Left ventricle myocardium inferior (tissue), 1 donor: ENCODE data around the gene IGSF21. TPM values are rescaled to one million over a fixed set of nuclear protein-coding genes. Genes with fewer than 3 reads are reported as not detected.
A peak's percentile ranks its signal among the peaks of the same experiment; 100 is the strongest.
"Not testable (repeated sequence)": the region's sequence is repeated elsewhere in the genome, so short reads cannot be mapped to it uniquely, and the experiment has no call there.

Experiments used
- DNase-seq: peaks from one replicate; pipeline ENCODE4 v3.0.0-alpha.2; 2020
- H3K27ac ChIP-seq: fragments of 200-600 bp; replicated peaks from 2 replicates; pipeline ENCODE4 v1.8.0; 2021
- H3K27me3 ChIP-seq: fragments of 200-600 bp; 2 replicates; pipeline ENCODE4 v1.8.0; 2021; ENCODE audit warnings: low read depth
- H3K36me3 ChIP-seq: fragments of 200-600 bp; 2 replicates; pipeline ENCODE4 v1.8.0; 2021
- H3K4me1 ChIP-seq: fragments of 200-600 bp; 2 replicates; pipeline ENCODE4 v1.8.0; 2021
- H3K4me3 ChIP-seq: fragments of 200-600 bp; 2 replicates; pipeline ENCODE4 v1.8.0; 2021; ENCODE audit warnings: mild to moderate bottlenecking, moderate library complexity
- H3K9me3 ChIP-seq: fragments of 200-600 bp; replicated peaks from 2 replicates; pipeline ENCODE4 v1.8.0; 2021
- intact Hi-C: fragments of 100-400 bp; cut with micrococcal nuclease; formaldehyde crosslinking; loops from one replicate; pipeline ENCODE4 v1.11.0; 2022
- total RNA-seq: library from RNA; stranded (reverse); fragmentation: NEBNext Ultra II Directional; extraction: Animal tissue kit (Norgen Biotek cat#: 25700); gene quantifications from one replicate; pipeline ENCODE4 v1.2.1, GENCODE V29; 2021
- TF ChIP-seq, protein P1 (sequence below): fragments of 200-600 bp; IDR thresholded peaks from 2 replicates; pipeline ENCODE4 v1.8.0; 2021; ENCODE audit warnings: antibody characterized with exemption, mild to moderate bottlenecking, borderline replicate concordance
- donor health status: DM: no; HTN: yes; CAD: no; lungs with severe emphysema.

Gene IGSF21
- total RNA-seq, 1 donor from 2014 or later = 0.47 TPM

DNA sequence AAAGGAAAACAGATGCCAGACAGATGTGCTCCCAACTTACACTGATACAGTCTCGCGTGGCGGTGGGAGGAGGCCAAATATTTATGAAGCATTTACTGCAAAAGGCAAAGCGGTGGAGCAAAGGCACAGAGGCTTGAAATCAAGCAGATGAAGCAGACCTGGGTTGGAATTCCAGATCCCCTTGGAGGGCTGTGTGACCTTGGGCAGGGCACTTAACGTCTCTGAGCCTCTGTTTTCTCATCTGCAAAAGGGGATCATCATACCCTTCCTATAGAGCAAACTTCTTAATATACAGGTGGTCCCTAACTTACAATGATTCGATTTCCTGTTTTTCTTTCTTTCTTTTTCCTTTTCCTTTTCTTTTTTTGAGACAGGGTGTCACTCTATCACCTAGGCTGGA is 54.1 kb downstream of the IGSF21 start:
- peaks cover 60% of the 10 kb centered on the region for H3K27me3 ChIP-seq
- H3K4me1 ChIP-seq = peaks cover 12% of the 10 kb centered on the region
- no peak for DNase-seq
- H3K36me3 ChIP-seq = no peaks in the 10 kb centered on the region
- intact Hi-C loops = no loop called here
- TF ChIP-seq, protein P1, sequence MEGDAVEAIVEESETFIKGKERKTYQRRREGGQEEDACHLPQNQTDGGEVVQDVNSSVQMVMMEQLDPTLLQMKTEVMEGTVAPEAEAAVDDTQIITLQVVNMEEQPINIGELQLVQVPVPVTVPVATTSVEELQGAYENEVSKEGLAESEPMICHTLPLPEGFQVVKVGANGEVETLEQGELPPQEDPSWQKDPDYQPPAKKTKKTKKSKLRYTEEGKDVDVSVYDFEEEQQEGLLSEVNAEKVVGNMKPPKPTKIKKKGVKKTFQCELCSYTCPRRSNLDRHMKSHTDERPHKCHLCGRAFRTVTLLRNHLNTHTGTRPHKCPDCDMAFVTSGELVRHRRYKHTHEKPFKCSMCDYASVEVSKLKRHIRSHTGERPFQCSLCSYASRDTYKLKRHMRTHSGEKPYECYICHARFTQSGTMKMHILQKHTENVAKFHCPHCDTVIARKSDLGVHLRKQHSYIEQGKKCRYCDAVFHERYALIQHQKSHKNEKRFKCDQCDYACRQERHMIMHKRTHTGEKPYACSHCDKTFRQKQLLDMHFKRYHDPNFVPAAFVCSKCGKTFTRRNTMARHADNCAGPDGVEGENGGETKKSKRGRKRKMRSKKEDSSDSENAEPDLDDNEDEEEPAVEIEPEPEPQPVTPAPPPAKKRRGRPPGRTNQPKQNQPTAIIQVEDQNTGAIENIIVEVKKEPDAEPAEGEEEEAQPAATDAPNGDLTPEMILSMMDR = no peak
- no peak overlapping the region for H3K27ac ChIP-seq
- H3K4me3 ChIP-seq = no peak overlapping the region
- no peaks in the 10 kb centered on the region for H3K9me3 ChIP-seq

DNA sequence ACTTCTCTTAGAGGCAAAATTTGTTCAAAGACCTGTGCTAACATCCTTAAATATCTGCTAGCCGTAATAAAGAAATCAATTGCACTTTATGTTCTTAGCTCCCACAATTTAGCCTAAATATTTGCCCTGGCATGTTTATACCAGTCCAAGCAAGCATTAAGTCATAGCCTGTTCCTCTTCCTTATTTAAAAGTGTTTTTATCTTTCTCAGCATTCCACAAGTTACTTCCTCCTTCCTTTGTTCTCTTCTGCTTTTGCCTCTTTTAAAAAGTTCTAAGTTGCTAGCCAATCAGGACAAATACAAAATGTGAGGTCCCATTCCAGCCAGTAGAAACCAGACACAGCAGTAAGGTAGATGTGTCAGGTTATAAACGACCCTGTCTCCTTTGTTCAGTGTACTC is 58.0 kb downstream of the IGSF21 start:
- H3K36me3 ChIP-seq, DNase-seq, intact Hi-C loops, H3K4me3 ChIP-seq, H3K9me3 ChIP-seq: not testable (repeated sequence)
- H3K27me3 ChIP-seq = peaks cover 57% of the 10 kb centered on the region
- peak overlapping the region; percentile 17 for H3K27ac ChIP-seq
- H3K4me1 ChIP-seq = peaks cover 12% of the 10 kb centered on the region

DNA sequence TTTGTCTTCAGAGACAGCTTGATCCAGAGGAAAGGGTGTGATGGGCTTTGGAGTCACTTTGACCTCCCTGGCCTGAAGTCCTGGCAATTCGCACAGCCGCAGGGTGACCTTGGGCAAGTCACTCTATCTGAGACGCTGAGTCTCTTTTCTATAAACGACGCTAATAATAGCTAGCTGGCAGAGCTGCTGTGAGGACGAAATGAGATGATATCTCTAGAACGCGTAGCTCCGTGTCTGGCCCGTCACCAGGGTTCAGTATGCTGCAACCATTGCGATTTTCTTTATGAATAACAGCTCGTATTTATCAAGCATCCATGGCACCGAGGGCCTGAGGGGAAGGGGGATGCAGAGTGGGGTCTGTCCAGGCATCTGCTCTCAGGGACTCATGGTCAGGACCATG is 58.7 kb downstream of the IGSF21 start:
- peak overlapping the region; percentile 17 for H3K27ac ChIP-seq
- intact Hi-C loops = no loop called here

DNA sequence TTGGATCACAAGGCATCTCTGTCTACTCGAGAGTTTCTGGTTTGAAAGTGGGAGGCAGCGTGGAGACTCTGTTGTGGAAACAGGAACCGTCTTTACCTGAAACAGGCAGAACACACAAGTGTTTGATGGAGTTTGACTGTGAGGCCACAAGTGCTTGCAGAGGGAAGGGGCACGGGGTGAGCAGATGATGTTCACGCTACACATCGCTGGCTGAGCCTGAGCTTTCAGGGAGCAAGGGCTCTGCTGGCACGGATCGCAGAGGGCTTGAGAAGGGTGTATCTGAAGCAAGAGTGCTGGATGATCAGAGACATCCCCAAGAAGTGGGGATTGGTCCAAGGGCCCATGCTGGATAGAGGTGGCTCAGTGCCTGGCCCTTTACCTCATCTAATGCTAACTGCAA is 59.3 kb downstream of the IGSF21 start:
- no peaks in the 10 kb centered on the region for H3K36me3 ChIP-seq
- H3K9me3 ChIP-seq = no peaks in the 10 kb centered on the region
- TF ChIP-seq, protein P1 = no peak
- H3K4me3 ChIP-seq = no peak overlapping the region
- H3K27me3 ChIP-seq = peaks cover 63% of the 10 kb centered on the region
- DNase-seq = no peak
- intact Hi-C loops = no loop called here
- peaks cover 12% of the 10 kb centered on the region for H3K4me1 ChIP-seq
- peak overlapping the region; percentile 17 for H3K27ac ChIP-seq

More for the DNA sequence above, 58.7 kb downstream of the IGSF21 start:
- Histone ChIP-seq H3K27me3 (peaks cover 57% of the 10 kb centered on the region), H3K4me1 (peaks cover 12% of the 10 kb centered on the region), H3K36me3 (no peaks in the 10 kb centered on the region), H3K4me3 (no peak overlapping the region), H3K9me3 (no peaks in the 10 kb centered on the region)
- peak; percentile 22 for DNase-seq
- TF ChIP-seq, protein P1 = no peak

DNA sequence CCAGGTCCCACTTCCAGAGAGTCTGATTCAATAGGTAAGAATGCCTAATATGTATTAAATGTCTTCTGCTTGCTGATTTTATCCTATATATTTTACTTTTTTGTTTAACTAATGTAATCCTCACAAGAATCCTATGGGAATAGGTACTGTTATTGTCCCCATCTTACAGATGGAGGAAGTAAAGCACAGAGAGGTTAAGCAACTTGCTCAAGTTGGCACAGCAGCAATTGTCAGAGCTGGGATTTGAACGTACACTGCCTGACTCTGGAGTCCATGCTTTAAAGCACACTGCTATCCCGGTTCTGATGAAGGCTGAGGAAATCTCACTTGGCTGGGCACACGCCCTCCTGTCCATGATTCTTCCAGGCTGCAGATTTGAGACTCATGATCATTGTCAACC is 62.8 kb downstream of the IGSF21 start:
- no peak for DNase-seq
- Histone ChIP-seq H3K27me3 (peaks cover 81% of the 10 kb centered on the region), H3K27ac (no peak overlapping the region), H3K4me3 (no peak overlapping the region), H3K4me1 (peaks cover 16% of the 10 kb centered on the region), H3K9me3 (no peaks in the 10 kb centered on the region), H3K36me3 (no peaks in the 10 kb centered on the region)
- TF ChIP-seq, protein P1 = no peak
- intact Hi-C loops = no loop called here

DNA sequence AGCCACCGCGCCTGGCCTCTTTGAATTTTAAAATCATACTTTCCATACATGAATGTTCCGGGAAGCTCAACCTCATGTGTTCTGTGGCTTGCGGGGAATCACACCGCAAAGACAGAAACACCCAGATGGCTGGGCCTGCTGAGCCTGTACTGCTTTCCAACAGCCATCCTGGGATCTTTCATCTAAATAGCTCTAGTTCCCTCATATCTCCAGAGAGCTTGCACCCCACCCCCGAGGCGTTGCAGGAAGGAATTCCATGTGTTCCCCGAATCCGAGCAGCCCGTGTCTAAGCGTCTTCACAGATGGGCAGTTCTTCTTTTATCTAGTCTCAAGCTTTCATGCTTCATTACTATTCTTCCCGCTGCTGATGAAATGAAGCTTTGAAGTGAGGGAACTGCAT is 66.4 kb downstream of the IGSF21 start:
- intact Hi-C loops = no loop called here
- Histone ChIP-seq H3K4me3 (no peak overlapping the region), H3K27ac (no peak overlapping the region), H3K9me3 (no peaks in the 10 kb centered on the region), H3K27me3 (peaks cover 95% of the 10 kb centered on the region), H3K4me1 (peaks cover 6% of the 10 kb centered on the region), H3K36me3 (no peaks in the 10 kb centered on the region)
- DNase-seq = no peak
- TF ChIP-seq, protein P1 = no peak
